Right lobe of liver (tissue), 6 donors: Measurements from ENCODE around the gene DNPH1. TPM values are rescaled to one million over a fixed set of nuclear protein-coding genes. Genes with fewer than 3 reads are reported as not detected.

Source experiments
- ATAC-seq, 4 donors: fragments of 200-7000 bp; cut with Tn5 transposase; one replicate each; pipeline ENCODE4 v1.9.1; 2020; ENCODE audit warnings: mild to moderate bottlenecking in 4 of 4, moderate library complexity in 4 of 4
- DNase-seq, 3 donors: peaks; one replicate each; pipeline ENCODE4 v3.0.0-alpha.2; 2020
- H3K27ac ChIP-seq, 3 donors: fragments of 200-600 bp; one replicate each; pipeline ENCODE4 v1.8.0; 2022
- H3K27me3 ChIP-seq, 2 donors: fragments of 200-600 bp; one replicate each; pipeline ENCODE4 v1.8.0; 2022
- H3K36me3 ChIP-seq, 4 donors: fragments of 200-600 bp; sonication (generic) in 1 of 4; one replicate each; pipeline versions ENCODE4 v1.5.1 to v1.8.0; 2017 to 2022; ENCODE audit warnings: control low read depth in 1 of 4
- H3K4me1 ChIP-seq, 4 donors: fragments of 200-600 bp; sonication (generic) in 1 of 4; one replicate each; pipeline versions ENCODE4 v1.5.1 to v1.8.0; 2017 to 2022; ENCODE audit warnings: control low read depth in 1 of 4
- H3K4me3 ChIP-seq, 3 donors: fragments of 200-600 bp; one replicate each; pipeline ENCODE4 v1.8.0; 2022
- H3K9me3 ChIP-seq, 4 donors: fragments of 200-600 bp; sonication (generic) in 1 of 4; one replicate each; pipeline versions ENCODE4 v1.5.1 to v1.8.0; 2017 to 2022; ENCODE audit warnings: control low read depth in 1 of 4
- POLR2A ChIP-seq: fragments of 450-650 bp; IDR thresholded peaks from one replicate; pipeline ENCODE4 v1.6.1; 2017; ENCODE audit warnings: antibody characterized with exemption, mild to moderate bottlenecking
- WGBS: methylation state at CpG from one replicate; pipeline ENCODE4 v1.1.6; 2018; ENCODE audit warnings: low coverage, low lambda C conversion rate; ENCODE audit not compliant: insufficient coverage; ENCODE audit errors: missing lambda C conversion rate; 5-methylcytosine and 5-hydroxymethylcytosine counted together
- intact Hi-C, 2 donors: fragments of 100-400 bp; cut with DNase I; formaldehyde crosslinking; loops; one replicate each; pipeline versions ENCODE4 v1.11.2 to v1.14.1; 2022
- total RNA-seq, 6 experiments: library from RNA; depleted of rRNA in 2 of 6; stranded (reverse); fragments of >200 nt in 2 of 6; fragmentation: NEBNext Ultra II Directional in 3 of 6; extraction: Animal tissue kit (Norgen Biotek cat#: 25700) in 3 of 6; gene quantifications; one replicate each; pipeline versions ENCODE4 v1.1.0 to v1.2.4, GENCODE V29; 2016 to 2023
- TF ChIP-seq, protein P1 (sequence below), 4 donors: fragments of 200-600 bp in 3 of 4; fragments of 450-650 bp in 1 of 4; IDR thresholded peaks; one replicate each; pipeline versions ENCODE4 v1.5.1 to v1.8.0; 2016 to 2022; ENCODE audit warnings: antibody characterized with exemption in 4 of 4, mild to moderate bottlenecking in 2 of 4
- donor health status: DM: no; HTN: yes; CAD: no.
- donor health status: DM: no; HTN: no; CAD: no.
- donor health status: DM: no; HTN: no; CAD: no.
- donor health status: DM: no; HTN: yes; CAD: no.
- donor health status: DM: no; HTN: yes; CAD: no.

DNPH1 gene
- total RNA-seq, 6 experiments from 2014 or later = 50.7 to 107 (median 62.4) TPM

DNA sequence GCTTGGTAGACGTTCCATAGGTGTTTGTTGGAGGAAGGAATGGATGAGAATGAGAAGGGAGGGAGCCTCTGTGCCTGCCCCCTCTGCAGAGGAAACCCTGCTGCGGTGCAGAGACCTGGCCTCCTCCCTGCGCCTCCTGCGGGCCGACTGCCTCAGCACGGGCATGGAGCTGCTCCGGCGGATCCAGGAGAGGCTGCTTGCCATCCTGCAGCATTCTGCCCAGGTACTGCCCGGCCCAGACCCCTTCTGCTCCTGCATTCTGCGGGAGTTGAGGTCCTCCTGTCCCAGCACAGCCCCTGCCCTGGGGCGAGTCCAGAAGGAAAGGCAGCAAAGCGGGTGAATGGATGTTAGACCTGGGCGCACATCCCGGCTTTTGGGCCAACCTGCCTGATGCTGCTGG, 6.1 kb downstream of the DNPH1 start:
- ATAC-seq (peak in 1 of 4 donors; percentile 8), DNase-seq (no peak)
- H3K9me3 ChIP-seq = no peaks in the 10 kb centered on the region
- H3K27me3 ChIP-seq = no peaks in the 10 kb centered on the region
- peaks cover 0 to 9% (median 2%) of the 10 kb centered on the region in 4 donors for H3K36me3 ChIP-seq
- H3K4me1 ChIP-seq = peaks cover 0 to 1% (median 0%) of the 10 kb centered on the region in 4 donors
- no peak overlapping the region for H3K27ac ChIP-seq
- no peak overlapping the region for H3K4me3 ChIP-seq
- WGBS = 86% methylated on average over 2 of the region's 14 CpGs
- intact Hi-C loops = no loop called here
- TF ChIP-seq POLR2A = no peak
- TF ChIP-seq, protein P1, sequence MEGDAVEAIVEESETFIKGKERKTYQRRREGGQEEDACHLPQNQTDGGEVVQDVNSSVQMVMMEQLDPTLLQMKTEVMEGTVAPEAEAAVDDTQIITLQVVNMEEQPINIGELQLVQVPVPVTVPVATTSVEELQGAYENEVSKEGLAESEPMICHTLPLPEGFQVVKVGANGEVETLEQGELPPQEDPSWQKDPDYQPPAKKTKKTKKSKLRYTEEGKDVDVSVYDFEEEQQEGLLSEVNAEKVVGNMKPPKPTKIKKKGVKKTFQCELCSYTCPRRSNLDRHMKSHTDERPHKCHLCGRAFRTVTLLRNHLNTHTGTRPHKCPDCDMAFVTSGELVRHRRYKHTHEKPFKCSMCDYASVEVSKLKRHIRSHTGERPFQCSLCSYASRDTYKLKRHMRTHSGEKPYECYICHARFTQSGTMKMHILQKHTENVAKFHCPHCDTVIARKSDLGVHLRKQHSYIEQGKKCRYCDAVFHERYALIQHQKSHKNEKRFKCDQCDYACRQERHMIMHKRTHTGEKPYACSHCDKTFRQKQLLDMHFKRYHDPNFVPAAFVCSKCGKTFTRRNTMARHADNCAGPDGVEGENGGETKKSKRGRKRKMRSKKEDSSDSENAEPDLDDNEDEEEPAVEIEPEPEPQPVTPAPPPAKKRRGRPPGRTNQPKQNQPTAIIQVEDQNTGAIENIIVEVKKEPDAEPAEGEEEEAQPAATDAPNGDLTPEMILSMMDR (IDR thresholded peaks at IDR 0.05) = no peak

DNA sequence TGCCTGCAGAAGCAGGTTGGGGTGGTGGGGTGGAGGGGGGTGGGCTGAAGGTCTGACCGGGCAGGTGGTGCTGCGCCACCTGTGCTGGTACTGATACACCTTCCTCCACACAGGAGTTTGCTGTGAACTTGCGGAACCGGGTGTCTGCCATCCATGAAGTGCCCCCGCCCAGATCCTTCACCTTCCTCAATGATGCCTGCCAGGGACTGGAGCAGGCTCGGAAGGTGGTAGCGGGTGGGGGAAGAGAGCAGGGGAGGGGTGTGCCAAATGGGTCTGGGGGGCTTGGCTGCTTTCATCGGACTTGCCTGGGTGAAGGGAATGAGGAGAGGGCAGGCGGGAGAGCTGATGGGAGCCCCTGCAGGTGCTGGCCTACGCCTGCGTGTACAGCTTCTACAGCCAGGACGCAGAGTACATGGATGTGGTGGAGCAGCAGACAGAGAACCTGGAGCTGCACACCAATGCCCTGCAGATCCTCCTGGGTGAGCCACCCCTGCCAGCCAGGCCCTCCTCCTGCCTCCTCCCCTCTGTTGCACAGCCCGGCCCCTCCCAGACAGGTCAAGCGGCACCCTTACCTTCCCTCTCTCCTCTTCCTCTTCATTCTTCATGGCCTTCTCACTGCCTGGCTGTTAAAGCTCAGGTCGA, 6.7 kb downstream of the DNPH1 start:
- H3K4me3 ChIP-seq = no peak overlapping the region
- no peak overlapping the region for H3K27ac ChIP-seq
- no peak for DNase-seq
- H3K27me3 ChIP-seq = no peaks in the 10 kb centered on the region
- TF ChIP-seq POLR2A = no peak
- TF ChIP-seq, protein P1 (IDR thresholded peaks at IDR 0.05) = no peak
- peak in 2 of 4 donors; percentile 4 to 16 for ATAC-seq
- 72% methylated on average over 2 of the region's 15 CpGs for WGBS
- H3K9me3 ChIP-seq = no peaks in the 10 kb centered on the region
- H3K36me3 ChIP-seq = peaks cover 0 to 9% (median 2%) of the 10 kb centered on the region in 4 donors
- intact Hi-C loops = no loop called here
- H3K4me1 ChIP-seq = no peaks in the 10 kb centered on the region

DNA sequence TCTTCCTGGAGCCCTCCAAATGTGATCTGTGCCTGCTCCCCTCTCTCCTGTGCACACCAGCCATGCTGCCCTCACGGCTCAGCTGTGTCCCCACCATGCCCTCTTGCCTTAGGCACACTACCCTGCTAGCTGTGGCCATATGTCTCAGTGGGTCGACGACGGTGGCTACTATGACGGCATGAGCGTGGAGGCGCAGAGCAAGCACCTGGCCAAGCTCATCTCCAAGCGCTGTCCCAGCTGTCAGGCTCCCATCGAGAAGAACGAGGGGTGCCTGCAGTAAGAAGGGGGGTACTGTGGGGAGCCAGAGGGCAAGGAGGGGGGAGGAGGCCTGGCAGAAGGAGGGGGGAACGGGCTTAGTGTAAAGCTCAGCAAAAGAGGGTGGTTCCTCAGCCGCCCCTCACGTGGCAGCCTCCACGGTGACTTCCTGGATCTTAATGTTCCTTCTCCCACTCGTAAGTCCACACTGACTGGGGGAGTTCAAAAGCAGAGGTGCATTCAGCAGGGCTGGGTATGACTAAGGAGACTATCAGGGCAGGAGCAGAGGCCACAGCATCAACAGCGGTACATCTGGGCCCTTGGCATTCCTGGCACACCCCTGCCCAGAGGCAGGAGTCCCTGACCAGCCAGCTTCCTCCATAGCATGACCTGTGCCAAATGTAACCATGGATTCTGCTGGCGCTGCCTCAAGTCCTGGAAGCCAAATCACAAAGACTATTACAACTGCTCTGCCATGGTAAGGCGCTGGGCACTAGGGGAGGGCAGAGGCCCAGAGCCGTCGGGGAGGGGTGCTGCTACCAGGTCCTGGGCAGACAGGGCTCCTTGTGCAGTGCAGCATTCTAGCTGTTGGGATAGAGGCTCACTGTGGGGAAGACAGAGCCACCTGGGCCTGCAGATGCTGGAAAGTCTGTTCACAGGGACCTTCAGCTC, 8.0 kb downstream of the DNPH1 start:
- ATAC-seq (peak in 3 of 4 donors; percentile 11 to 25 (median 12)), DNase-seq (no peak)
- Histone ChIP-seq H3K4me3 (no peak overlapping the region), H3K36me3 (peaks cover 0 to 17% (median 2%) of the 10 kb centered on the region in 4 donors), H3K4me1 (no peaks in the 10 kb centered on the region), H3K27ac (no peak overlapping the region), H3K27me3 (no peaks in the 10 kb centered on the region), H3K9me3 (no peaks in the 10 kb centered on the region)
- TF ChIP-seq, protein P1 (IDR thresholded peaks at IDR 0.05) = no peak
- TF ChIP-seq POLR2A = no peak
- intact Hi-C loops = no loop called here
- 82% methylated on average over 6 of the region's 20 CpGs for WGBS

DNA sequence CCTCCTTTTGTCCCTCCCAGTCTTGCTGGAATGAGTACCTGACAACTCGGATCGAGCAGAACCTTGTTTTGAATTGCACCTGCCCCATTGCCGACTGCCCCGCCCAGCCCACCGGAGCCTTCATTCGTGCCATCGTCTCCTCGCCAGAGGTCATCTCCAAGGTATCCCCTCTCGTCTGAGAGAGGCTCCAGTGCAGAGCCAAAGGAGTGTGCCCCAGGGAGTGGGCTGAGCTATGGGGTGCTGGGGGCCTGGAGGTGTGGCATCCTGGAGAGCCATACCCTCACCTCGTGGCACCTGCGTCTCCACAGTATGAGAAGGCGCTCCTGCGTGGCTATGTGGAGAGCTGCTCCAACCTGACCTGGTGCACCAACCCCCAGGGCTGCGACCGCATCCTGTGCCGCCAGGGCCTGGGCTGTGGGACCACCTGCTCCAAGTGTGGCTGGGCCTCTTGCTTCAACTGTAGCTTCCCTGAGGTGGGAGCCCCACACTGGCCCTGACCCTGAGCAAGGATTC, 8.8 kb downstream of the DNPH1 start:
- intact Hi-C loops = no loop called here
- Histone ChIP-seq H3K4me1 (no peaks in the 10 kb centered on the region), H3K36me3 (peaks cover 0 to 20% (median 2%) of the 10 kb centered on the region in 4 donors), H3K4me3 (no peak overlapping the region), H3K9me3 (no peaks in the 10 kb centered on the region), H3K27ac (no peak overlapping the region), H3K27me3 (no peaks in the 10 kb centered on the region)
- TF ChIP-seq POLR2A = no peak
- TF ChIP-seq, protein P1 (IDR thresholded peaks at IDR 0.05) = no peak
- ATAC-seq (no peak), DNase-seq (no peak)
- no CpG with 5 or more reads among the region's 16 CpGs for WGBS
